H1 (cell line): Measurements from ENCODE around the gene SLC6A6. TPM values are rescaled to one million over a fixed set of nuclear protein-coding genes. Genes with fewer than 3 reads are reported as not detected.

ENCODE experiments used
- CTCF ChIA-PET: fragments of 300-600 bp; sonication (Branson Sonifier 250); formaldehyde crosslinking; loops from one replicate; lab custom pipeline; 2021; ENCODE audit not compliant: partially characterized antibody; lab: Charles Lee
- POLR2A ChIA-PET: fragments of 300-600 bp; sonication (Branson Sonifier 250); formaldehyde crosslinking; loops from one replicate; lab custom pipeline; 2021; ENCODE audit warnings: inconsistent platforms; ENCODE audit not compliant: partially characterized antibody; lab: Charles Lee
- DNase-seq, 2 experiments: peaks; one replicate each; pipeline versions ENCODE4 v3.0.0 to v3.0.0-alpha.2; 2010 to 2022; ENCODE audit warnings: low spot score in 2 of 2, low read depth in 1 of 2, mixed read lengths in 1 of 2
- FAIRE-seq: peaks from 2 replicates; lab custom pipeline; 2011; peaks lifted over from hg19 to GRCh38; lab: Jason Lieb, UNC
- H2AFZ ChIP-seq: 2 replicates; pipeline ENCODE4 v1.8.1; 2012; ENCODE audit warnings: low read length, inconsistent platforms
- H2AK5ac ChIP-seq: 2 replicates; pipeline ENCODE4 v1.6.1; 2013; ENCODE audit warnings: low read depth, low read length
- H2BK120ac ChIP-seq: replicated peaks from 2 replicates; pipeline ENCODE3; 2013; ENCODE audit warnings: low read depth, low read length, inconsistent platforms
- H2BK12ac ChIP-seq: 2 replicates; pipeline ENCODE4 v1.6.1; 2013; ENCODE audit warnings: low read depth, low read length
- H2BK15ac ChIP-seq: 2 replicates; pipeline ENCODE4 v1.6.1; 2013; ENCODE audit warnings: low read length
- H2BK20ac ChIP-seq: 2 replicates; pipeline ENCODE4 v1.6.1; 2013; ENCODE audit warnings: low read length
- H2BK5ac ChIP-seq: 2 replicates; pipeline ENCODE4 v1.6.1; 2013; ENCODE audit warnings: low read depth, low read length
- H3K14ac ChIP-seq: 2 replicates; pipeline ENCODE4 v1.6.1; 2013; ENCODE audit warnings: inconsistent platforms; ENCODE audit not compliant: insufficient read length
- H3K18ac ChIP-seq: 2 replicates; pipeline ENCODE4 v1.6.1; 2013; ENCODE audit warnings: low read length; ENCODE audit errors: extremely low read depth
- H3K23ac ChIP-seq: 2 replicates; pipeline ENCODE4 v1.6.1; 2013; ENCODE audit warnings: inconsistent platforms; ENCODE audit not compliant: insufficient read length
- H3K23me2 ChIP-seq: 2 replicates; pipeline ENCODE4 v1.6.1; 2013; ENCODE audit warnings: low read depth, low read length
- H3K27ac ChIP-seq: 2 replicates; pipeline ENCODE4 v1.6.1; 2011; ENCODE audit warnings: low read depth, low read length, inconsistent platforms
- H3K27me3 ChIP-seq, 4 experiments: replicated peaks in 1 of 4; 1 replicate in 1 of 4; 2 replicates in 3 of 4; pipeline versions ENCODE4 v1.6.1 to v1.8.1; 2011 to 2013; ENCODE audit warnings: low read length in 3 of 4, mild to moderate bottlenecking in 3 of 4, inconsistent platforms in 2 of 4, mixed read lengths in 2 of 4, moderate library complexity in 1 of 4; ENCODE audit not compliant: control insufficient read depth in 3 of 4, insufficient read depth in 3 of 4; ENCODE audit errors: extremely low read depth in 1 of 4
- H3K36me3 ChIP-seq, 4 experiments: 2 replicates each; pipeline versions ENCODE4 v1.6.1 to v1.8.1; 2011 to 2013; ENCODE audit warnings: mild to moderate bottlenecking in 4 of 4, low read length in 3 of 4, moderate library complexity in 2 of 4, control low read depth in 1 of 4, inconsistent platforms in 1 of 4; ENCODE audit not compliant: insufficient read depth in 4 of 4, control insufficient read depth in 2 of 4
- H3K4ac ChIP-seq: replicated peaks from 2 replicates; pipeline ENCODE3; 2013; ENCODE audit warnings: low read length, low read depth, mixed read lengths, inconsistent platforms; ENCODE audit not compliant: insufficient read length
- H3K4me1 ChIP-seq, 4 experiments: replicated peaks in 1 of 4; 1 replicate in 1 of 4; 2 replicates in 3 of 4; pipeline versions ENCODE4 v1.6.1 to v1.8.1; 2011 to 2013; ENCODE audit warnings: low read length in 3 of 4, inconsistent platforms in 2 of 4, mixed read lengths in 1 of 4; ENCODE audit not compliant: insufficient read depth in 4 of 4, control insufficient read depth in 3 of 4
- H3K4me2 ChIP-seq, 2 experiments: 2 replicates each; pipeline versions ENCODE4 v1.6.1 to v1.8.1; 2011 to 2013; ENCODE audit warnings: low read depth in 2 of 2, low read length in 2 of 2, control low read depth in 1 of 2, inconsistent platforms in 1 of 2, mild to moderate bottlenecking in 1 of 2; ENCODE audit not compliant: insufficient read depth in 1 of 2
- H3K4me3 ChIP-seq, 4 experiments: fragments of 200-600, 300-600 bp in 1 of 4; sonication (generic), shearing (Covaris generic), sonication (Bioruptor Twin) in 1 of 4; 2 replicates each; pipeline versions ENCODE4 v1.5.1 to v1.8.1; 2011 to 2016; ENCODE audit warnings: low read length in 4 of 4, low read depth in 3 of 4, control low read depth in 2 of 4, inconsistent platforms in 2 of 4, mild to moderate bottlenecking in 2 of 4, mixed read lengths in 1 of 4, moderate library complexity in 1 of 4; ENCODE audit not compliant: insufficient read depth in 2 of 4; ENCODE audit errors: extremely low read depth in 1 of 4
- H3K56ac ChIP-seq: replicated peaks from 2 replicates; pipeline ENCODE3; 2013; ENCODE audit warnings: low read depth, mild to moderate bottlenecking, mixed read lengths, low read length, inconsistent platforms; ENCODE audit not compliant: insufficient read length
- H3K79me1 ChIP-seq: 2 replicates; pipeline ENCODE4 v1.6.1; 2013; ENCODE audit warnings: low read depth, low read length, control low read depth
- H3K79me2 ChIP-seq, 2 experiments: 2 replicates each; pipeline versions ENCODE4 v1.6.1 to v1.8.1; 2012 to 2013; ENCODE audit warnings: low read length in 2 of 2, mild to moderate bottlenecking in 2 of 2, inconsistent platforms in 1 of 2; ENCODE audit not compliant: insufficient read depth in 2 of 2, control insufficient read depth in 1 of 2
- H3K9ac ChIP-seq, 4 experiments: replicated peaks in 1 of 4; 1 replicate in 1 of 4; 2 replicates in 3 of 4; pipeline versions ENCODE4 v1.6.1 to v1.8.1; 2011 to 2013; ENCODE audit warnings: low read depth in 3 of 4, low read length in 3 of 4, control low read depth in 2 of 4, mild to moderate bottlenecking in 2 of 4, moderate library complexity in 2 of 4, inconsistent platforms in 1 of 4; ENCODE audit errors: extremely low read depth in 1 of 4
- H3K9me3 ChIP-seq, 2 experiments: 2 replicates each; pipeline versions ENCODE4 v1.6.1 to v1.8.1; 2012 to 2013; ENCODE audit warnings: mild to moderate bottlenecking in 2 of 2, moderate library complexity in 2 of 2, control low read depth in 1 of 2, inconsistent platforms in 1 of 2, low read depth in 1 of 2, low read length in 1 of 2, mixed read lengths in 1 of 2; ENCODE audit not compliant: insufficient read depth in 2 of 2
- H4K20me1 ChIP-seq, 2 experiments: replicated peaks in 1 of 2; 2 replicates each; pipeline versions ENCODE3 to v1.8.1; 2011 to 2013; ENCODE audit warnings: inconsistent platforms in 2 of 2, low read length in 2 of 2, mild to moderate bottlenecking in 1 of 2; ENCODE audit not compliant: insufficient read depth in 2 of 2, control insufficient read depth in 1 of 2
- H4K5ac ChIP-seq: 2 replicates; pipeline ENCODE4 v1.6.1; 2013; ENCODE audit warnings: low read length, low read depth, mixed read lengths, inconsistent platforms; ENCODE audit not compliant: insufficient read length
- H4K8ac ChIP-seq: 2 replicates; pipeline ENCODE4 v1.8.0; 2013; ENCODE audit warnings: mild to moderate bottlenecking, moderate library complexity, low read length, inconsistent platforms; ENCODE audit not compliant: insufficient read depth; ENCODE audit errors: extremely low read depth
- H4K91ac ChIP-seq: replicated peaks from 2 replicates; pipeline ENCODE3; 2013; ENCODE audit warnings: low read length, mixed read lengths, inconsistent platforms; ENCODE audit not compliant: insufficient read length
- ASH2L ChIP-seq: fragments of 200-600, 300-600 bp; sonication (generic); IDR thresholded peaks from one replicate; pipeline ENCODE4 v1.7.1; 2017; ENCODE audit warnings: low read length
- CHD1 ChIP-seq: IDR thresholded peaks from 2 replicates; pipeline ENCODE4 v1.6.1; 2012; ENCODE audit warnings: low read depth, low read length, improper control_type of control experiment
- EZH2 ChIP-seq: fragments of 200-600 bp; sonication (generic); IDR thresholded peaks from 2 replicates; pipeline ENCODE4 v1.7.1; 2012; ENCODE audit warnings: low read depth, mild to moderate bottlenecking, moderate library complexity, low read length, inconsistent platforms; ENCODE audit not compliant: severe bottlenecking
- JUN ChIP-seq: IDR thresholded peaks from 2 replicates; pipeline ENCODE4 v1.6.1; 2011; ENCODE audit warnings: low read depth, mild to moderate bottlenecking, improper control_type of control experiment, low read length
- JUND ChIP-seq: IDR thresholded peaks from 2 replicates; pipeline ENCODE4 v1.6.1; 2011; ENCODE audit warnings: mild to moderate bottlenecking, improper control_type of control experiment, low read length
- SIN3A ChIP-seq, 2 experiments: IDR thresholded peaks in 1 of 2; conservative IDR thresholded peaks in 1 of 2; 2 replicates each; pipeline ENCODE4 v1.6.1; 2011 to 2012; ENCODE audit warnings: low read length in 2 of 2, improper control_type of control experiment in 1 of 2, low read depth in 1 of 2, mild to moderate bottlenecking in 1 of 2
- SIRT6 ChIP-seq: IDR thresholded peaks from one replicate; pipeline ENCODE4 v1.7.1; 2012; ENCODE audit warnings: low read length, inconsistent platforms
- SRF ChIP-seq: IDR thresholded peaks from 2 replicates; pipeline ENCODE4 v1.6.1; 2011; ENCODE audit warnings: mild to moderate bottlenecking, low read depth, low read length, moderate library complexity
- SUZ12 ChIP-seq: fragments of 200-600 bp; sonication (generic); IDR thresholded peaks from 2 replicates; pipeline ENCODE4 v1.6.1; 2012; ENCODE audit warnings: mild to moderate bottlenecking, inconsistent platforms, low read length, moderate library complexity, mixed read lengths
- TAF1 ChIP-seq: IDR thresholded peaks from 2 replicates; pipeline ENCODE4 v1.6.1; 2011; ENCODE audit warnings: mild to moderate bottlenecking, low read depth, low read length
- TCF12 ChIP-seq: IDR thresholded peaks from 2 replicates; pipeline ENCODE4 v1.6.1; 2011; ENCODE audit warnings: low read depth, mild to moderate bottlenecking, low read length
- WGBS, 2 experiments: shearing (Covaris generic) in 1 of 2; methylation state at CpG; one replicate each; pipeline versions ENCODE4 v1.1.6 to v1.1.7; 2013 to 2015; ENCODE audit warnings: low lambda C conversion rate in 2 of 2, mixed read lengths in 2 of 2, inconsistent platforms in 1 of 2, low coverage in 1 of 2, missing lambda C conversion rate in 1 of 2; ENCODE audit not compliant: insufficient replicate concordance in 2 of 2, insufficient coverage in 1 of 2, insufficient read length in 1 of 2; ENCODE audit errors: extremely low coverage in 1 of 2, missing lambda C conversion rate in 1 of 2; 5-methylcytosine and 5-hydroxymethylcytosine counted together
- polyA plus RNA-seq, 7 experiments: library from polyadenylated mRNA; depleted of rRNA in 3 of 7; stranded (reverse) in 5 of 7; unstranded in 2 of 7; fragments of >200 nt in 5 of 7; fragments of 200-250 nt in 2 of 7; gene quantifications; 1 replicate in 5 of 7; 2 replicates in 1 of 7; 4 replicates in 1 of 7; pipeline versions ENCODE4 v1.2.1 to v1.2.3, GENCODE V29; 2011 to 2013; ENCODE audit warnings: missing spikeins in 2 of 7, mixed read lengths in 2 of 7
- total RNA-seq: library from RNA; stranded (reverse); fragmentation: NEBNext Ultra II Directional; extraction: Animal tissue kit (Norgen Biotek cat#: 25700); gene quantifications from 2 replicates; pipeline ENCODE4 v1.2.1, GENCODE V29; 2021
- TF ChIP-seq, protein P1 (sequence below), 3 experiments: IDR thresholded peaks; 1 replicate in 2 of 3; 2 replicates in 1 of 3; pipeline versions ENCODE4 v1.5.1 to v1.6.1; 2011; ENCODE audit warnings: low read length in 3 of 3, mild to moderate bottlenecking in 3 of 3, inconsistent platforms in 2 of 3, low read depth in 1 of 3, moderate library complexity in 1 of 3; ENCODE audit not compliant: insufficient read depth in 1 of 3; ENCODE audit errors: control extremely low read depth in 1 of 3

SLC6A6 gene
- total and polyA plus RNA-seq, 2 of the 8 experiments (the other 6 are each of a cell fraction or from before 2014, with no cell fraction given), result 66.2 to 144 TPM

DNA sequence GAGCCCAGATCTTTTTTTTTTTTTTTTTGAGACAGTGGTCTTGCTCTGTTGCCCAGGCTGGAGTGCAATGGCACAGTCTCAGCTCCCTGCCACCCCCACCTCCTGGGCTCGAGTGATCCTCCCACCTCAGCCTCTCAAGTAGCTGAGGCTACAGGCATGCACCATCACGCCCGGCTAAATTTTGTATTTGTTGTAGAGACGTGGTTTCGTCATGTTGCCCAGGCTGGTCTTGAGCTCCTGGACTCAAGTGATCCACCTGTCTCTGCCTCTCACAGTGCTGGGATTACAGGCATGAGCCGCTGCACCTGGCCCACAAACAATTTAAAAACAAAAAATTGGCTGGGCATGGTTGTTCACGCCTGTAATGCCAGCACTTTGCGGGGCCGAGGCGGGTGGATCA lies 22.6 kb upstream of the SLC6A6 start:
- WGBS, 2 experiments, result 93% methylated on average over 10 of the region's 10 CpGs; no CpG with 5 or more reads in 1 of the 2 experiments
- CTCF ChIA-PET, result interaction anchor here (1.1 to 7.4 kb wide), 6 partner anchors 11 to 119 kb away, joined by 4 to 70 read pairs (median 4); partner anchors contain the start of gene SLC6A6
- Histone ChIP-seq H3K14ac (no peak overlapping the region), H4K8ac (no peak overlapping the region), H4K5ac (no peak overlapping the region), H3K4me3 (no peak overlapping the region), H2BK15ac (no peak overlapping the region), H2BK12ac (no peak overlapping the region), H3K18ac (no peak overlapping the region), H3K9ac (no peak overlapping the region), H3K79me2 (no peaks in the 10 kb centered on the region), H4K20me1 (no peaks in the 10 kb centered on the region), H3K56ac (no peak overlapping the region), H2AFZ (no peak overlapping the region), H3K23me2 (no peaks in the 10 kb centered on the region), H3K4ac (no peak overlapping the region), H3K36me3 (no peaks in the 10 kb centered on the region), H3K23ac (no peak overlapping the region), H2BK5ac (no peak overlapping the region), H3K4me1 (no peaks in the 10 kb centered on the region), H4K91ac (no peak overlapping the region), H2BK20ac (no peak overlapping the region), H3K27me3 (no peaks in the 10 kb centered on the region; a peak in 1 of 7 replicates), H3K79me1 (no peaks in the 10 kb centered on the region), H2BK120ac (no peak overlapping the region), H3K27ac (no peak overlapping the region), H2AK5ac (no peak overlapping the region), H3K4me2 (no peak overlapping the region), H3K9me3 (no peaks in the 10 kb centered on the region)
- POLR2A ChIA-PET, result interaction anchor here (0.7 to 1.1 kb wide), 3 partner anchors 11 to 103 kb away, joined by 3 read pairs; no protein-coding TSS in a partner anchor
- FAIRE-seq (no peak), DNase-seq (no peak)
- TF ChIP-seq JUN, result no peak
- TF ChIP-seq SIRT6, result no peak
- TF ChIP-seq CHD1, result no peak
- no peak for TF ChIP-seq SIN3A (conservative IDR thresholded peaks at IDR 0.05 in 1 of 2, IDR thresholded peaks at IDR 0.05 in 1 of 2; ENCODE audit: low read depth in 1 of 2, low read length in 2 of 2)
- no peak for TF ChIP-seq EZH2
- no peak for TF ChIP-seq TAF1
- TF ChIP-seq ASH2L, result no peak
- TF ChIP-seq JUND, result no peak
- TF ChIP-seq TCF12, result no peak
- TF ChIP-seq, protein P1, sequence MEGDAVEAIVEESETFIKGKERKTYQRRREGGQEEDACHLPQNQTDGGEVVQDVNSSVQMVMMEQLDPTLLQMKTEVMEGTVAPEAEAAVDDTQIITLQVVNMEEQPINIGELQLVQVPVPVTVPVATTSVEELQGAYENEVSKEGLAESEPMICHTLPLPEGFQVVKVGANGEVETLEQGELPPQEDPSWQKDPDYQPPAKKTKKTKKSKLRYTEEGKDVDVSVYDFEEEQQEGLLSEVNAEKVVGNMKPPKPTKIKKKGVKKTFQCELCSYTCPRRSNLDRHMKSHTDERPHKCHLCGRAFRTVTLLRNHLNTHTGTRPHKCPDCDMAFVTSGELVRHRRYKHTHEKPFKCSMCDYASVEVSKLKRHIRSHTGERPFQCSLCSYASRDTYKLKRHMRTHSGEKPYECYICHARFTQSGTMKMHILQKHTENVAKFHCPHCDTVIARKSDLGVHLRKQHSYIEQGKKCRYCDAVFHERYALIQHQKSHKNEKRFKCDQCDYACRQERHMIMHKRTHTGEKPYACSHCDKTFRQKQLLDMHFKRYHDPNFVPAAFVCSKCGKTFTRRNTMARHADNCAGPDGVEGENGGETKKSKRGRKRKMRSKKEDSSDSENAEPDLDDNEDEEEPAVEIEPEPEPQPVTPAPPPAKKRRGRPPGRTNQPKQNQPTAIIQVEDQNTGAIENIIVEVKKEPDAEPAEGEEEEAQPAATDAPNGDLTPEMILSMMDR (IDR thresholded peaks at IDR 0.05; ENCODE audit: control extremely low read depth in 1 of 3, insufficient read depth in 1 of 3, low read depth in 1 of 3, low read length in 3 of 3), result no peak
- no peak for TF ChIP-seq SUZ12
- no peak for TF ChIP-seq SRF
